Tongue (tissue), 2 donors: Measurements from ENCODE around the gene GIGYF2. TPM values are rescaled to one million over a fixed set of nuclear protein-coding genes. Genes with fewer than 3 reads are reported as not detected.
"Not testable (repeated sequence)": the region's sequence is repeated elsewhere in the genome, so short reads cannot be mapped to it uniquely, and the experiment has no call there.

Source experiments
- DNase-seq: peaks from one replicate; pipeline ENCODE4 v3.0.0-alpha.2; 2015
- total RNA-seq: library from RNA; depleted of rRNA; stranded (reverse); fragments of >200 nt; gene quantifications from one replicate; pipeline ENCODE4 v1.2.3, GENCODE V29; 2014

The GIGYF2 gene
- 102 TPM for total RNA-seq

DNA sequence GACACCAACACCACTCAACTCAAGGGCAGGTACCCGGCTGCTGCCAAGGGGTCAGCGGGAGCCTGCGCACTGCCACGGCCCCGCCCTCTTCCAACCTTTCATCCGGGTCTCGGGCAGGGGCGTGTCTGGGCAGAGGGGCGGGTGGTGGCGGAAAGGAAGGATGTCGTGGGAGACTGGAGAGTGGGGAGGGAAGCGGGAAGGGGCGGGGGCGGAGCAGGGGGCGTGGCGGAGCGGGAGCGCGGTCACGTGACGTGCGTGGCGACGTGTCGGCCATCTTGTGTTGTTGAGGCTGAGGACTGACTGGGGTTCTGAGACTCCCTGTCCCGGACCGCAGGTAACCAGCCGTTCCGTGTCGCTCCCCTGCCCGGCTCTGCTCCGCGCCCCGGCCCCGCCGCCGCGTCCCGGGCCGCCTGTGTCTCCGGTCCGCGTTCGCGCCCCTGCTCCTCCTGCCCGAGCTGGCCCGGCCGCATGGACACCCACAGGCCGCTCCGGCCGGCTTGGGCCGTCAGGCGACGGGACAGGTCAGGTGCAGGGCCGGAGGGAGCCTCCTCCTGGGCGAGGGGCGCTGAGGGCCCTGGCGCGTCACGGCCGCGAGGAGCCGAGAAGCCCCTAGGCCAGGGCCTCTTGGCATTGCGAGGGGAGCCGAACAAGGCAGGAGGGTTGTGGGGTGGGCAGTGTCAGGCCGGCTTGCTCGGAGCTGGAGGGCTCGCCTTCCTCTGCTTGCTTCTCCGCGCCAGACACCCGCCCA, at the start of gene GIGYF2:
Gene GIGYF2 (plus strand): TSS at position 273 of the 748 bp plus-strand sequence. CDS start 37,867 bp downstream, outside the sequence.
- DNase-seq = peak; percentile 98

GRCh38 chr2:232649033-232649432, 48.1 kb upstream of the GIGYF2 start:
- no peak for DNase-seq

DNA sequence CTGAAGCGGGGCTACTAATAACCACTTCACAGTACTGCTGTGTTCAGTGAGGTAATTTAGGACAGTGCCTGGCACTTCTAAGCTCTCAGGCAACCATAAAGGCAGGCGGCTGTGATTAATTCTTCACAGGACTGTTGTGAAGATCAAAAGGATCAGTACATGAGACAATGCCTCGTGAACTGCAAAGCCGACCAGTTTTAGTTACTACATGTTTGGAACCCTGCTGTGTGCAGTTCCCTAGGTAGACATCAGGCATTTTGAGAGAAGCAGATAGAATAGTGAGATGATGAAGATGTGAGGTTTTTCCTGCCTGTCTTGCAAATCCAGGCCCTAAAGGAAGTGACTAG, 44.7 kb upstream of the GIGYF2 start:
- DNase-seq = no peak

- peak; percentile 33 for DNase-seq
Observed at GRCh38 chr2:232653441-232653840, 43.7 kb upstream of the GIGYF2 start.

GRCh38 chr2:232655392-232655791, 41.7 kb upstream of the GIGYF2 start:
- no peak for DNase-seq

- DNase-seq = no peak
Observed at GRCh38 chr2:232658217-232658785, 38.8 kb upstream of the GIGYF2 start.

GRCh38 chr2:232659359-232659758, 37.8 kb upstream of the GIGYF2 start:
- no peak for DNase-seq

DNA sequence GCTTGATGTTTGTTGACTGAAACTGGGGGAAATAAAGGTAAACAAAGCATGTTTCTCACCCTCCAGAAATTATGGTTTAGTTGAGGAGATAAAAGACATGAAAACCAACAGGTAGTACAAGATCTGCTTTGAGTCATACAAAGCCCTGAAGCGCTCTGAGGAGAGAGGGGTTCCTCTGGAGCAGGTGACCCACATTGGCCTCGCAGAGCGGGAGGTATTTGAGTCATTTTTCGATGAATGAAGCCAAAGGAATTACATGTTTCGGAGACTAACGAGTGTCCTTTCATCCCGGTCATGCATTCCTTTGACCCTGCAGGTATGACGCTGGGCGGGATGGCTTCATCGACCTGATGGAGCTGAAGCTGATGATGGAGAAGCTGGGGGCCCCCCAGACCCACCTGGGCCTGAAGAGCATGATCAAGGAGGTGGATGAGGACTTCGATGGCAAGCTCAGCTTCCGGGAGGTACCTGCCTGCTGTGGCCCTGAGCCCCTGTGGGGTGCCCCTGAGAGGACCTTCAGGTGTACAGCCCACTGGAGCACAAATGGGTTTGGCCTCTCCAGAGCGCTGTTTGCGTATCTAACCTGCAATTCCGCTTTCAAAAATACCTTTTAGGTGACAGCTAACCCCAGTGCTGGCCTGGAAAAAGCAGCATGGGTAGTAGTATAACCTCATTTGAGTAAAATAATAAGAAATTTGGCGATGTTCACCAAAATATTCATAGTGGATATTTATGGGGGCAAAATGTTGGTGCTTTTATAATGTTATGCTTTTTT, 34.5 kb upstream of the GIGYF2 start:
- DNase-seq = no peak

DNA sequence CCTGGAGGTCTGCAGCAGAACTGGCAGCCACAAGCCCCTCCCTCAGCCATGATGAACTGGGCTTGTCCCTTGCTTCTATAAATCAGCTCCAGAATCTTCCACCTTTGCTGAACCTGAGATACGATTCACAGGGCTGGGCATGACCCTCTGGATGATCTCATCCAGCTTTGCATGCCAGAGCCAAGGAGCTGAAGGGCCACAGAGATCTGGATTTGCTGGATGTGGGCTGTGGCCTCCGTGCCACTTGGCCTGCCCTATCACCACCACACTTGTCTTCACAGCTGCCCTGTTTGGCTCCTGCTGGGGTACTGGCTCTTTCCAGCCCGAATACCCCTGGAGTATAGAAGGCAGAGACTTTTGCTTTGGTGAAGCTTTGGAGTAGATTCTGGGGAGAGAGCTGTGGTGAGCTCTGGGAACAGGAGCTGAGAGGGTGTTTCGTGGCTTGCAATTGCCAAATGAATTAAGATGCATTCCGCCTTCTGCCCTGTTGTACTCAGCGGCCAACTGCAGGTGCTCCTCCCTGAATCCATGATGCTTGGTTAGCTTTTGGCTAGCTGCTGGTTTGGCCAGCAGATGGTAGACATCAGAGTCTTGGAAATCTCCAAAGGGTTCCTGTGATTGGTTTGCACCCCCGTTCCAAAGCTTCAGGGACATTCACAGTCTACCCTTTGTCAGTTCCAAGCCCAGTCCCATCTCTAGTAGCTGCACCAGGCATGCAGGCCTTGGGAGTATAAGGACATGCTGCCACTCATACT, 30.9 kb upstream of the GIGYF2 start:
- DNase-seq = no peak

DNA sequence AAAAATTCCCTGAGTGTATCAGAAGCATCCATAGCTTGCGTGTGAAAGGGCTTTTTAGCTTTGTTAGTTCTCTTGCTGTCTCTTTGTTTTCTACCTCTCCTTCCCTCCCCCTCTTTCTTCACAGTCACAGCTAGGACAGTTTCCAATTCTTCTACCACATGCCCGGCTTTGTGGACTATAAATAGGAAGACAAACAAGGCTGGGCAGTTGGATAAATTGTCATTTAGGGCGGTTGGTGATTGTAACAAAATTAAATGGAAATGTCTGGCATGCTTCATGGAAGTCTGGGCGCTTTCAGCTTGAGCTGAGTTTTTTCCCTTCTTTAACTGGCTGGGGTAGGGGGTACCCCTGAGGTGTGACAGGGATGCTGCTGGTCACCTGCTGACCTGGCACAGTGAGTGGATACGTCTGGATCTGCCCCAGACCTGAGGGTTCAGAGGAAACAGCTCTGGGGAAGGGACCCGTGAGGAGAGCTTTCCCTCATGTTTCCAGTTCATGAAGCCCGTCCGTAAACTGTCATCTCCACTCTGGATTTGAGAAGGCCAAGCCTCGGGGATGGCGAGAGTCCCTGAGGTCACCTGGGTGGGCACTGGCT, 29.0 kb upstream of the GIGYF2 start:
- DNase-seq = no peak

- peak; percentile 38 for DNase-seq
Observed at GRCh38 chr2:232668805-232669444, 28.2 kb upstream of the GIGYF2 start.

DNA sequence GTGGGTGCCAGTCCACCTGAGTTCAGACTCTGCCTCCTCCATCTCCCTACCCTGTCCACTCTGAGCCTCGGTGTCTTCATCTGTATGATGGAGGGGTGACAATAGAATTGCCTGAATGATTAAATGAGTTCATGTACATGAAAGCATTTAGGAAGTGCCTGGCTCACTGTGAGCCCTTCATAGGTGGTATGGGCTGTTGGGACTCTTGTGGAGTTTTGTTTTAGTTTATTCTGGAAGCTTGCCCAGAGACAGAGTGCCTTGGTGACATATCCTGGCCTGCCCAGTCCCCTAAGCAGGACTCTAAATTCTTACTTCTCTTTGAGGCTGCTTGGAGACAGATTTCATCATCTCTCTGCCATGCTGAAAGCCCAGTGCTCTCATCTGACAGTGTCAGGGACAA, 24.5 kb upstream of the GIGYF2 start:
- no peak for DNase-seq

GRCh38 chr2:232674491-232674890, 22.6 kb upstream of the GIGYF2 start:
- no peak for DNase-seq

- no peak for DNase-seq
Observed at GRCh38 chr2:232675381-232675780, 21.8 kb upstream of the GIGYF2 start.

GRCh38 chr2:232680006-232680405, 17.1 kb upstream of the GIGYF2 start:
- DNase-seq = no peak

- no peak for DNase-seq
Observed at GRCh38 chr2:232681527-232681926, 15.6 kb upstream of the GIGYF2 start.

DNA sequence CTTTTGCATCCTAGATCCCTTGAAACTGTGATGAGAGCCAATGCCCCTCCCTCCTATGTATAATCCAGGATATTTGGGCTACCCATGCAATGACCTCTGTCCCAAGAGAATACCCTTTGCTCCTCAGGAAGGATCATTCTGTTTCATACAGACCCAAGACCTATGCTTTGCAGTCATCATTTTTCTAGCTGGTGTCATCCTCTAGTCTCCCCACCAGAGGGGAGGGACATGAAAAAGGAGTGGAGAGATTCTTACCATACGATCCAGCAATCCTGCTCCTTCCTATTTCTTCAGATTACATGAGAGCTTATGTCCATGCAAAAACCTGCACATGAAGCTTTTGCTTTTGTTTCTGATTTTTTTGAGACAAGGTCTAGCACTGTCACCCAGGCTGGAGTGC, 13.8 kb upstream of the GIGYF2 start:
- no peak for DNase-seq

DNA sequence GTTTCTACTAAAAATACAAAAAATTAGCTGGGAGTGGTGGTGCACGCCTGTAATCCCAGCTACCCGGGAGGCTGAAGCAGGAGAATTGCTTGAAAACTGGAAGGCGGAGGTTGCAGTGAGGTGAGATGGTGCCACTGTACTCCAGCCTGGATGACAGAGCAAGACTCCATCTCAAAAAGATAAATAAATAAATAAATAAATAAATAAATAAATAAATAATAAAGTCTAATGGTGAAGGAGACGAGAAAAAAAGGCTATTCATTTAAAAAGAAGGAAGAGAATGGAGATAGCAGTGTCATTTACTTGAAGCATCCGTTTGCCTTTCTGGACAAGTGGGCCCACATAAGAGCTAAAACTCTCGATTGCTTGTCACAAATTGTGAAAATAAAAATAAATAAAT, 11.7 kb upstream of the GIGYF2 start:
- DNase-seq = not testable (repeated sequence)

- DNase-seq = peak; percentile 77
Observed at GRCh38 chr2:232687382-232688160, 9.6 kb upstream of the GIGYF2 start.

DNA sequence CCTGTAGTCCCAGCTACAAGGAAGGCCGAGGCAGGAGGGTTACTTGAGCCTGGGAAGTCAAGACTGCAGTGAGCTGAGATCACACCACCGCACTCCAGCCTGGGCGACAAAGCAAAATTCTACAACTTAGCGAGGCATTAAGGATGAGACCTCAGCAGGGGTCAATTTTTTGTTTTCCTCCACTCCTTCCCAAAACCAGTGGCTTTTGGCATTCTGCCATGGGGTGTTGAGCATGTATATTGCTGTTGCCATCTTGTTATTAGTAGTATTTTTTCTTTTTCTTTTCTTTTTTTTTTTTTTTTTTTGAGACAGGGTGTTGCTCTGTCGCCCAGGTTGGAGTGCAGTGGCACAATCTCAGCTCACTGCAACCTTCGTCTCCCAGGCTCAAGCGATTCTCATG, 8.9 kb upstream of the GIGYF2 start:
- DNase-seq = peak; percentile 26
